GOT3 (cell line): ENCODE measurements around the gene TGFBR3.

Source experiments
- DNase-seq: peaks from one replicate; lab custom pipeline; 2025; ENCODE audit warnings: mixed read lengths; lab: John Stamatoyannopoulos, UW

TGFBR3 gene

GRCh38 chr1:91732291-91733107 is 153.5 kb downstream of the TGFBR3 start:
- no peak for DNase-seq

GRCh38 chr1:91731815-91732214 is 154.1 kb downstream of the TGFBR3 start:
- DNase-seq: no peak

DNA sequence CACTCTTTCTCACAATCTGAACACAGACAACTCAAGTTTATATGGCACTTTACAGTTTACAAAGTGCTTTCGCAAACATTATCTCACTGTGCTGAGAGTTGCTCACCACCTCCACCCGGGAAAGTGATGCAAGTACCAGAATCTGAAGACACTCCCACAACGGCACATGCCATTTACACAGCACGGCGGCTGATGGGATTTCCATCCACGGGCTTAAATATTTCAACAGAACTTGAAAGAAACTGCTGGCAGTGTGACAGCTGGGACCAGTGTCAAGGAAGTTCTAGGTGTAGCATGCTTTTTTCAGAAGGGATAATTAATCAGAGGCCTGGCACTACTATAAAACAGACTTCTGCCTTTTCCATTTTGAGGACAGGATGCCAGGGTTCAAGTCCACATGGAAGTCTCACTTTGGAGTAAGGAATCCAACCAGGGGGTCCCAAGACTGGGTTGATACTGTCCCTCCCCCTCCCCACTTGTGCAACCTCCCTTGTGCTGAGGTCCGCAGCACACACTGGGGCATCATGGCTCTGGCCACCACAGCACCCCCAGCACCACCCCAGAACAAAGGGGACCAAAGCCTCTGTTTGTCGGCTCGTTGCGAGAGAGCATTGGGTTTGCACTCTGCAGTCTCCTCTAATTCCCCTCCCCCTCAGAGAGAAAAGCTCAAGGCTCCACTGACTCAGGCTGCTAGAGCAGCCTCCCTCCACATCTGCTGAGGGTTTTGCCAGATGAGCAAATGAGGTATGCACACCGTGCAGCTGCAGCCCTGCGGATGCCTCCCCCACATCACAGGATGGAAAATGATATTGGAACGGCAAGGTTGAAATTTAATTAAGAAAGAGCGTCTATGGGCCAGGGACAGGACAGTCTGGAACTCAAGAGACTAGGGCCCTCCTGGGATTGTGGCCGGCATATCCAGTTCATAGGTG is 154.9 kb downstream of the TGFBR3 start:
- no peak for DNase-seq

DNA sequence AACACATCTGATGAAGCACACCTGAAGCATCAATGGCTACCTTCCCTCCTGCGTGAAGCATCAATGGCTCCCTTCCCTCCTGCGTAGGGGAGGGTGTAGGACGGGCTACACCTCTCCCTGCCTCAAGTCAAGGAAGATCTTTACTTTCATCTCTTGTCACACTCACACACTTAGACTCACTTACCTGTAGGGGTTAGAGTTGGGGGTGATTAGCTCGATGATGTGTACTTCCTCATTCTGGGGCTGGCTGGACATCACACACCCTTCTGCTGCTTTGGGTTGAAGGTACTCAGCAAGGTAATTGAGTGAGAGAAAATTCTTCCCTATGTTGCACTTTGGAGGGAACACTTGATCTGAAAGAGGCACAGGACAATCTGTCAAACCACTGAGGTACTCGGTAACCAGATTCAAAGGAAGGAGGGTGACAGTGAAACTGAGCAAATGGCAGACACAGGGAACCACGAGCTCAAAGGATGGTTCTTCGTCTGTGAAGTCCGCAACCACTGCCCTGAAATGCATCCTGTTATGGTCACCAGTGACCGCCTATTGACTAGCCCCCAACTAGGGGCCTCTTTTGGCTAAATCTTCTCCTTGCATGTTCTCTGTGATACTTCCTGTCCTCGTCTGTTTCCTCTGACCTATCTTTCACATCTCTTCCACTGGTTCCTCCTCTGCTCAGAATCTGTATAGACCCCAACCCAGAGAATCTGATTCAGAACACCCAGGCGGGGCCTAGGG is 156.2 kb downstream of the TGFBR3 start:
- no peak for DNase-seq

DNA sequence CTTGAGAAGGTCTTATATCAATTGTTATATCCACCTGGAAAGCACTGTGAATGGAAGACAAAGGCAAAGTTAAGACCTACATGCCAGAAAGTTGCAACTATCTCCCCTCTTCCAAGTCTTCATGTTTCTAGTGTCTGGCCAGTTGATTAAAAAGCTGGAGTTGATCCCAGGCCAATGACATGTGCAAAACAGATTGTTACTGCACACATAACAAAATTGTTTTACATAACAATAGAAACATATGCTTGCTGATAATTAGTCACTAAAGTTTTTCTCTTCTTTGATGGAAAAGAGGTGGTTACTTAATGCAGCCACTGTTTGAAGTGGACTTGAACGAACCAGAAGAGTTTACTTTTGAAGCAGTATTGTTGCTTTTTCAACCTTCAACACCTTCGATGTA is 158.2 kb downstream of the TGFBR3 start:
- DNase-seq: no peak

- DNase-seq: no peak
Observed at GRCh38 chr1:91725989-91726721, 159.8 kb downstream of the TGFBR3 start.

DNA sequence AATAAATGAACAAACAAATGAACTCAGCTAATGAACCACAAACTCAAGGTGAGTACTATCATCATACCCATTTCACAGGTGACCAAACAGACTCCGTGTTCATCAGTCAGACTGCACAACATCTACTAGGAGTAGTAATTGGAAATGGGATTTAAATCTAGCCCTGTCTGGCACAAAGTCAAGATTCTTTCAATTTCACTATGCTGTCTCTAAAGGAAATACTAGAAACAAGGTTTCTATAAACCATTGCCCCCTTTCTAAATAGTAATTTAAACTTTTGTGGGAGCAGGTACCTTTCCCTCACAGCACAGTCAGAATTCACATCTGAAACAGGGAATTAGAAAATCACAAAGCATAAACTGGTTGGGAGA is 160.3 kb downstream of the TGFBR3 start:
- no peak for DNase-seq

DNA sequence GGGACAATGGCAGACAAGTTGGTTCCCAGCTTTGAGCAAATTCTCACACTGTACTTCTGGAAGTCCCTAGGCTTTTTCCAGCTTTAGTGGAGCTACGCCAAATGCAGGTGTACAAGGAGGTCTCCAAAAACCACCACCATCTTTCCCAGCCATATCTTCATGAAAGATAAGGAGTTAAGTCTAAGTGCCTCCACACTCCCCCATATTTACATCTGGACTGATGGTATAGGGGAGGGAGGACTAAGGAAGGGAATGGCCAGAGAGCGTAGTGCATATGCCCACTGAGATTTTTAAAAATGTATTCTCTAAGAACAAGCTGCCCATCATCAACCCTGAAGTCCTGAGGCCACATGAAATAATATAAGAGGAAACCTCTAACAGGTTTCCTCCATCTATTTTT is 161.3 kb downstream of the TGFBR3 start:
- DNase-seq: no peak

- no peak for DNase-seq
Observed at GRCh38 chr1:91724231-91724630, 161.7 kb downstream of the TGFBR3 start.

DNA sequence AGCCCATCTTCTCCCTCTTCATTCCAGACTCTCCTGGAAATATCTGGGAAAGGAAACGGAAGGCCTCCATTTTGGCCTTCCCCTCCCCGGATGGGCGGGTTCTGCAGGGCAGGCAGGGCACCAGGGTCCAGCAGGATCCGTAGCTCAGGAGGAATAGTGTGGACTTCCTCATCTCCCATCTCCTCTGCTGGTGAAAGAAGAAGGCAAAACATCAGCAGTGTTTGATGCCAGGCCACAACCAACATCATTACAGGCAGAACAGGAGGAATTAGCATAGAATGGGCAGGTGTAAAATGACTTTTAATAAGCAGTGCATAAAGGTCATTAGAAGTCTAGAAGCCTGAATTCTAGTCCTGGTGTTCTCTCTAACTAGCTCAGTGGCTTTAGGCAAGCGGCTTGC is 165.9 kb downstream of the TGFBR3 start:
- no peak for DNase-seq

GRCh38 chr1:91718877-91719276 is 167.1 kb downstream of the TGFBR3 start:
- DNase-seq: no peak

DNA sequence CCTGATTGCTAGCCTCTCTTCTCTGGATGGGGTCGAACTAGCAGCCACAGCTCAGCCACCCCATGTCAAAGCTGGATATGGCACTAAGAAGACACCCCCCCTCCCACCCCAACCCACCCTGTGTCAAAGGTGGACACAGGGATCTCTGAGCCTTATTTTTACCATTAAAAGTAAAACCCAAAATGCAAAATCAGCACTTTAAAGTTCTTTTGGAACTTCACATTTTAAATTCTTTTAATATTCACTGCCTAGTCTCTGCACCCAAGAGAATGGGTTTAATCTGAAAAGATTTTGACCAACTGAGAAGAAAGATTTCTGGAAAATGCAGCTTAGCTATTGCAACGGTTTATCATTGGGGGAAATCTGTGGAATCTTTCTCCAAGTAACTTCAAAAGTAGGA is 167.6 kb downstream of the TGFBR3 start:
- no peak for DNase-seq

DNA sequence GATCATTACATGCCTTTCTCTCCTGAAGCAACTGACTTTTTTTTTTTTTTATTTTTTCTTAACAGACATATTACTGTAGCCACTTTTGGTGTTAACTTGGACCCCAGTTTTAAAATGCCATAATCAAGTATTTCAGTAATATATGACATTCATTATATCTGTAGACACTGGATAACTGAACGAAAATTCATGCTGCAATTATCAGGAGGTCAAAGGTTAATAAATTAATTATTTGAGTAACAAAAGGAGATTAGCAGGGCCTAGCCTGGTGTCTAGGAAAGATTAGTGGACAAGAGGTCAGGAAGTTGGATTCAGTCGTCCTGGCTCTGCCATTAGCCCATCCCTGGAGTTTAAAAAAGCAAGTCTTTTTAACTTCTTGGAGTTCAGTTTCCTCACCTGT is 168.1 kb downstream of the TGFBR3 start:
- DNase-seq: no peak

GRCh38 chr1:91716339-91716738 is 169.6 kb downstream of the TGFBR3 start:
- DNase-seq: no peak

- DNase-seq: no peak
Observed at GRCh38 chr1:91715416-91716000, 170.4 kb downstream of the TGFBR3 start.

- no peak for DNase-seq
Observed at GRCh38 chr1:91714867-91715381, 171.0 kb downstream of the TGFBR3 start.

- DNase-seq: no peak
Observed at GRCh38 chr1:91712981-91713841, 172.7 kb downstream of the TGFBR3 start.

- no peak for DNase-seq
Observed at GRCh38 chr1:91712393-91712792, 173.6 kb downstream of the TGFBR3 start.

DNA sequence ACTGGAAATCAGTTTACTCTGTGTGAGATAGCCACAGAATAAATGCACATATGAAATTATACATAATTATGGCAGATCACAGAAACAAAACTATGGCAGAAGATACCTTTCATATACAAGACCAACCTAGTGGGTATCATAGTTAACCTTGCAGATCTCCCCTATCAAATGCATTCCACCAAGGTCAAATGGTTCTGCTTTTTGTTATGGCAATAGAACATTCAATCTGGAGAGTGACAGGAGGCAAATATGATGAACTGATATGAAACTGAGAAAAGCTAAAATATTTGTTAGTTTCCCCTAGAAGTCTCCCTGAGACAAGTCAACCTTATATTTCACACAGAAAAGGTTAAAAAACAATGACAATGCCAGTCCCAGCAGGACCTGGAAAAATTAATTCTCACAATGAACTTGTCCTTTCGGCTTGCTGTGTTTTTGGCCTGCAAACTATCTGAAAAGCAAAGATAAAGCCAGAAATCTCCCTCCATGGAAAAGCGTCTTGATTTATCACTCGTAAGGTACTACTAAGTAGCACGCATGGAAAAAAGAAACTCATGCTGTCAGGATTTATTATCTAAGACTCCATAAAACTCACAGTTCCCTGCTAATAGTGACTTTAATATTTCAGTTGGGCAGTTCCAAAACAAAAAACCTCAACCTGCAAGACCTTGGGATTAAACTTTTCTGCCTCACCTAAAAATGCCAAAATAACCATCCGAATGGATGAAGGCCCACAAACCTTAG is 174.3 kb downstream of the TGFBR3 start:
- no peak for DNase-seq
